Raji (cell line): ENCODE measurements around the gene RPUSD1.
A peak's percentile ranks its signal among the peaks of the same experiment; 100 is the strongest.

ENCODE experiments used
- POLR2A ChIP-seq: IDR thresholded peaks from 2 replicates; pipeline ENCODE4 v1.6.1; 2011; ENCODE audit warnings: low read depth, low read length, control low read depth; ENCODE audit not compliant: insufficient read depth

The RPUSD1 gene

DNA sequence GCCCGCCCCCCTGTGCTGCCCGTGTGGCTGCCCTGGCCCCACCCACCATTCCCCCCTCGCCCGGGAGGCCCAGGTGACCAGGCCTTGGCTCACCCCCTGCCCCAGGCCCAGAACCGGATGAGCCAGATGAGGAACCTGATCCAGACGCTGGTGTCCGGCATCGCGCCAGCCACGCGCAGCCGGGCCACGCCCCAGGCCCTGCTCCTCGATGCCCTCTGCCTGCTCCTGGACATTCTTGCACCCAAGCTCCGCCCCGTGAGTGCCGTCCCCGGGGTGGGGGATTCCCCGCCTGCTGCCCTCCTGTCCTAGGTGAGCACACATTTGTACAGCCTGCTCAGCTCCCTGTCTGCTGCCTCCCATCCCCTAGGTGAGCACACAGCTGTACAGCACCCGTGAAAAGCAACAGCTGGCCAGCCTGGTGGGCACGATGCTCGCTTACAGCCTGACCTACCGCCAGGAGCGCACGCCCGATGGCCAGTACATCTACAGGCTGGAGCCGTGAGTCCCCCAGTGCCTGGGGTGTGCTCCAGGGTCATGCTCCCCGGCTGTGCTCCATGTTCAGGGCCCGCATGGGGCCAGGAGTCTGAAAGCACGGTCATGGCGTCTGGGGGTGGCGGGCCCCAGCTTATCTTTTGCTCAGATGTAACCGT, 7.5 kb upstream of the RPUSD1 start:
- no peak for TF ChIP-seq POLR2A

GRCh38 chr16:794853-795466, 6.8 kb upstream of the RPUSD1 start:
- no peak for TF ChIP-seq POLR2A

DNA sequence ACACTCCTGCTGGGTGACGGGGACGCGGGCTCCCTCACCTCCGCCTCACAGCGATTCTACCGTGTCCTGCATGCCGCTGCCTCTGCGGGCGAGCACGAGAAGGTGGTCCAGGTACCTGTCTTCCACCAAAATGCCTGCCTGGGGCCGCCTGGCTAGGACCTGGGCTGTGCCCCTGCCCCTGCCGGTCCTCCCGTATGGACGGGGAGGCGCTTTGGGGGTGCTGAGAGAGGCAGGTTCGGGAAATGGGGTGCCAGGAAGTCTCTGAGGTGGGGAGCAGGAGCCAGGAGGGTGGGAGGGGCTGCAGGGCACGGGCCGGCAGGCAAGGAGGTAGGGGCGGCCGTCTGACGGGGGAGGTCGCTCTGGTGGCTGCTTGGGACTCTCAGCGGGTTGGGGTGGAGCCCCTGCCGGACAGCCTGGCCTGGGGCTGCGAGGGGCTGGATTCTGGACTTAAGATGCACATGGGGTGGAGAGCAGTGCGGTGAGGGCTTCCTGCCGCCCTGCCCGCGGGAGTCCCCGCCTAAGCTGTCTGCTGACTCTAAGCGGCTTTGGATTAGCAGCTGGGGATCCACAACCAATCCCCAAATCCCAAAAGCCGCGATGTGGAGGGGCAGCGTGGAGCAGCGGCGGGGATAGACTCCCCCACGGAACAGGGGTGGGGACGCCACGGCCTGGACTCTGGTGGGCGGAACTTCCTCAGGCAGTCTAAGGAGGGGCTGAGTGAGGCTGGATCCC, 6.1 kb upstream of the RPUSD1 start:
- TF ChIP-seq POLR2A: no peak

- no peak for TF ChIP-seq POLR2A
Measured at GRCh38 chr16:793414-793813, 5.2 kb upstream of the RPUSD1 start.

DNA sequence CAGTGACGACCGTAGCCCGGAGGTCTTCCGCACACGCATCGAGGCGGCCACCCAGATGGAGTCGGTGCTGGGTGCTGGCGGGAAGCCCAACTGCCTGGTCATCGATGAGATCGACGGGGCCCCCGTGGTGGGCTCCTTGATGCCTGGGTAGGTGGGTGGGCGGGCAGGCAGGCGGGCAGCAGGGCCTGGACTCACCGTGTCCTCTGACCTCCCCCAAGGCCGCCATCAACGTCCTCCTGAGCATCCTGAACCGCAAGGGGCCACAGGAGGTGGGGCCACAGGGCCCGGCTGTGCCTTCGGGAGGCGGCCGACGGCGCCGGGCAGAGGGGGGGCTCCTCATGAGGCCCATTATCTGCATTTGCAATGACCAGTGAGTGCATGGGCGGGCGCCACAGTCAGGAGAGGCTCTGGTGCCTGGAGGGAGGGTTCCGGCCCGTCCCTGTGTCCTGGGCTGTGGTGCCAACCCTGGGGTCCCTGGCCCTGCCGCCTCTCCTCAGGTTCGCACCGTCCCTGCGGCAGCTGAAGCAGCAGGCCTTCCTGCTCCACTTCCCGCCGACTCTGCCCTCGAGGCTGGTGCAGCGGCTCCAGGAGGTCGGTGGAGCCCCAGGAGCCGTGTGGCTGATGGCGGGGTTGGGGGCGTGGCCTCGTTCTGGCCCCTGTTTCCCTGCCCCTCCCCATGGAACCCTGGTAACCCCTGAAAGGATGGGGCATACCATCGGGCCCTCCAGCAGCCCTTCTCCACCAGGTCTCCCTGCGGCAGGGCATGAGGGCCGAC, 4.2 kb upstream of the RPUSD1 start:
- TF ChIP-seq POLR2A: no peak

GRCh38 chr16:791131-791530, 3.0 kb upstream of the RPUSD1 start:
- no peak for TF ChIP-seq POLR2A

- TF ChIP-seq POLR2A: no peak
Measured at GRCh38 chr16:790086-790485, 1.9 kb upstream of the RPUSD1 start.

- no peak for TF ChIP-seq POLR2A
Measured at GRCh38 chr16:789191-789850, 1.1 kb upstream of the RPUSD1 start.

DNA sequence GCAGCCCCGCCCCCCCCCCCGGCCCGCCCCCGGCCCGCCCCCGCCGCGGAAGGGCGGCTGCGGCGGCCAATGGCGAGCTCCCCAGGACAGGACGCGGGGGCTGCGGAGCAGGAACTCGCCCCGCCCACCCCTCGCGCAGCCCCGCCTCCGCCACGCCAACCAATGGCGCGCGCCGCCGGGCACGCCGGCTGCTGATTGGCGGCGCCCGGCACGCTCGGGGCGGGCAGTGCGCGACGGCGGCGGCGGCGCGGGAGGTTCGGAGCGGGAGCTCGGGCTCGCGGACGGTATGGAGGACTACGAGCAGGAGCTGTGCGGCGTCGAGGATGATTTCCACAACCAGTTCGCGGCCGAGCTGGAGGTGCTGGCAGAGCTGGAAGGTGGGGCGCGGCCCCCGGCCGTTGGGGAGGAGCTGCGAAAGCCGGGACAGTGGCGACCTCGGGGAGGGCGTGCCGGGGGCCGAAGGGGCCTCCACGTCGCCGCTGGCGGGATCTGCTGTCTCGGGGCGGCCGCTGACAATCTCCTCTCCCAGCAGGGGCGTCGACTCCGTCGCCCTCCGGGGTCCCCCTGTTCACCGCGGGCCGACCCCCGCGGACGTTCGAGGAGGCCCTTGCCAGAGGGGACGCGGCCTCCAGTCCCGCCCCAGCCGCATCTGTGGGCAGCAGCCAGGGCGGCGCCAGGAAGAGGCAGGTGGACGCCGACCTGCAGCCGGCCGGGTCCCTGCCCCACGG, 382 bp upstream of the RPUSD1 start, which contains the start of gene CHTF18:
TSS of gene CHTF18 (plus strand) at position 222 of the 728 bp plus-strand sequence. CDS start at position 287, 65 bp downstream.
- TF ChIP-seq POLR2A: peak; percentile 84

DNA sequence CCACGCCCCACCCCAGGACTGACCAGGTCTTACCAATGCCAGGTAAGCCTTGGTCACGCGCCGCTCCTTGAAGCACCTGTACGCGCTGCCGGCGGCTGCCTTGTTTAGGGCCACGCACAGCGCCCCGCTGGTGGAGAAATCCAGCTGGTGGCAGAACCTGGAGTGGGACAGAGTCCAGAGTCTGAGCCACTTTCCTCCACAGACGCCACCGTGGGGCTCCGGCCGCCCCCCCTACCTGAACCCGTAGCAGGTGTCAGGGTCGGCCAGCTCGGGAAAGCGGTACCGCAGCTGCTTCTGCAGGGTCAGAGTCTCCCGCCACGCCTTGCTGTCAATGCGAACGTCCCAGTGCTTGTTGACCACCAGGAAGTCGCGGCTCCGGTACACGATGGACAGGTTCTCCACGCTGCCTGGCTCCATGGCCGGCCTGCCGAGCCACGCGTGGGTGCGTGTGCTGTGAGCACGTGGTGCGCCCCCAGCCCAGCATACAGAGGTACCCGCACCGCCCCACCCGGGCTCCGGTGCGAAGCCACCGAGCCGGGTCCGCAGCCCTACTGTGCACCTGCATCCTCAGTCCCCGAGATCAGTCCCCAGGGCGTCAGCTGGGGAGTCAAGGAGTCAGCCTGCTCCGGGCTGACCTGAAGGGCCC, 737 bp downstream of the RPUSD1 start:
- no peak for TF ChIP-seq POLR2A

DNA sequence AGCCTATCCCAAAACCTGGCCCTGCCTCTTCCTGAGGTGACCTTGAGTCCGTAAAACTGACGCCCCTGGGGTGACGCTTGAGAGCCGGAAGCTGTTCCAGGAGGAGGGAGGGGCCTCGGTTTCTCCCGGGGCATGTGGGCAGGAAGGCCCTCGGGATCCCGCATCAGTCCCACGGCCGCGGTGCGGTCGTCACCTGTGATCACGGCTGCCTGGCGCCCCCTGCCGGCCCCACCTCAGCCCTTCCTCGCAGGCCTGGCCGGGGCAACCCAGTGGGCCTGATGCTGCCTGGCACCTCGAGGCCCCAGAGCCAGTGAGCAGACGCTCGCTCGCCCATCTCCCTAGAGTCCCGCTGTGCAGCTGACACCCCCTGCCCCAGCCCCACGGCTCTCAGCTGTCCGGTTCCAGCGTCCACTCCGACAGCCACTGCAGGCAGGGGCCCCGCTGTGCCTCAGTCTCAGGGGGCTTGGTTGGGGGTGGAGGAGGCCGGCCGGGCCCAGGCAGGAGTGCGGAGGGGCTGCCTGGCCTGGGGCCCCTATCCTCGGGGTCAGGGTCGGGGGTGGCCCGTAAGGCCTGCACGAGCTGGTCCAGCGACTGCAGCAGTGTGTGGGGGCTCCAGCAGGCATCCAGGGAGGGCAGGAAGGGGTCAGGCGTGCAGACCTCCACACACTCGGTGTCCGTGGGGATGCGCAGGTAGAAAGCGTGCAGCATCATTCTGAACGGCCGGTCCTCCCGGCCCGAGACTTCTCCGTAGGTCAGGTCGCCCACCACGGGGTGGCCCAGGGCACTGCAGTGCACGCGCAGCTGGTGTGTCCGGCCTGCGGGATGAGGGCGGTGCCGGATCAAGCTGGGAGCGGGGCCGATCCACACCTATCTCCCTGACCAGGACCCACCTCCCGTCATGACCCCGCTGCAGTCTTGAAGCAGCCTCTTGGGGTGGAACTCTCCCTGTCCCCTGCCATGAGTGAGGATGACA, 2.3 kb downstream of the RPUSD1 start:
- no peak for TF ChIP-seq POLR2A

DNA sequence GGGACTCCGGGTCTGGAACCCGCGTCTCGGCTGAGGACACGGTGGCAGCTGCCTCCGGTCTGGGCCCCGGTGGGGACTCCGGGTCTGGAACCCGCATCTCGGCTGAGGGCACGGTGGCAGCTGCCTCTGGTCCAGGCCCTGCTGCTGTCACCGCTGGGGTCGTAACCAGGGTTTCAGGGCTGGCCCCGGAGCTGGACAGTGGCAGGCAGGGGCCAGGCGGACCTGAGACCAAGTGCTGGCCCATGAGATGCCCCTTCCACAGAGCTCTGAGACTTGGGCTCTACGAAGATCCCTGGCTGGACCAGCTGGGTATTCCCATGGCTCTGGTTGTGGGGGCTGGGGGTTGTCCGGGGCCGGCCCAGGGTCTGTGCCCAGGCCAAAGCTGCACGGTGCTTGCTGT, 3.8 kb downstream of the RPUSD1 start:
- no peak for TF ChIP-seq POLR2A

DNA sequence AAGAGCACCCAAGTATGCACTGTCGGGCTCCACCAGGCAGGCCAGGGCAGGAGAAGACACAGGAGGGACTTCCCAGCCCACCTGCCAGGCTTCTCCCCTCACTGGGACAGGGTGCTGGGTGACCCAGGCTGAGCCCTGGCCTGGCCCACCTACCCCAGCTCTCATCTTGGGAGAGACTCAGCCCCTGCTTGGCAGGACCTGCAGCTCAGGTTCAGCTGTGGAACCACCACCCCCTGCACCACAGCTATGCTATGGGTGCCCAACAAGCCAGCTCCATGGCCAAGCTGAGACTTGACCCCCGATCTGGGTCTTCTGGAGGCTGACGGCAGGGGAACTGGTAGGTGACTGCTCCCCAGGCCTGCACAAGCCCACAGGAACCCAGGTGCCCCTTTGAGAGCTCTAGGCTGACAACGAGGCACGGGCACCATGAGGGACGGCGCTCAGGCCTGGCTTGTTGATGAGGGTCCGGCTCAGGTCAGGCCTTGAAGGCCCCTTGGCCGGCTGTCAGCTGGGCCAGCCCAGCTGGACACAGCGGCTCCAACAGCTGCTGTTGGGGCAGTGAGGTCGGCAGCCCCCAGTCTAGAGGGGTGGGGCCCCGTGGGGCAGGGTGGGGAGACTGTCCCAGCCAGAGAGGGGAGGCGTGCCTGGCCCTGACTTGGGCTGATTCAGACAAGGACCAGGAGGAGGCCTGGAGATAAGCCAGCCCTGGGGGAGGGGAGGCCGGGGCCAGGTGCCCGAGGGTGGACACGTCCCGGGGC, 4.6 kb downstream of the RPUSD1 start:
- TF ChIP-seq POLR2A: peak; percentile 17; the same call in 1 of the 2 replicates
